NCI-H2081 (cell line): Measurements from ENCODE around the gene DUSP19.

ENCODE experiments used
- DNase-seq, 2 experiments: peaks; one replicate each; lab custom pipeline; 2025; lab: John Stamatoyannopoulos, UW

Gene DUSP19

GRCh38 chr2:183125659-183126341, 47.3 kb downstream of the DUSP19 start:
- peak in 1 of 2 experiments; percentile 46 for DNase-seq

- no peak for DNase-seq
Observed at GRCh38 chr2:183126635-183127034, 48.1 kb downstream of the DUSP19 start.

- DNase-seq = peak in 1 of 2 experiments; percentile 5
Observed at GRCh38 chr2:183134016-183134415, 55.5 kb downstream of the DUSP19 start.

- DNase-seq = no peak
Observed at GRCh38 chr2:183148955-183149354, 70.4 kb downstream of the DUSP19 start.

- DNase-seq = no peak
Observed at GRCh38 chr2:183149489-183149888, 70.9 kb downstream of the DUSP19 start.
